ENCODE data around the gene DGKB.

GRCh38 chr7:14740606-14741005 is 161.9 kb downstream of the DGKB start:
- no peak for TF ChIP-seq EZH2 (IDR thresholded peaks at IDR 0.05; ENCODE audit: low read length)
- no peak for TF ChIP-seq CTCF (optimal IDR thresholded peaks at IDR 0.05 in 1 of 3, IDR thresholded peaks at IDR 0.05 in 1 of 3, conservative IDR thresholded peaks at IDR 0.05 in 1 of 3; ENCODE audit: extremely low read depth in 1 of 3, insufficient read depth in 2 of 3, low read length in 3 of 3)

Data from keratinocyte (primary cell).